Placental epithelial cell (primary cell): ENCODE data around the gene KRTAP5-11. TPM values are rescaled to one million over a fixed set of nuclear protein-coding genes. Genes with fewer than 3 reads are reported as not detected.

Source experiments
- small RNA-seq: library from RNA; depleted of rRNA; stranded (forward); fragments of <200 nt; gene quantifications from one replicate; pipeline ENCODE3, GENCODE V24; 2012
- total RNA-seq: library from RNA; depleted of rRNA; stranded (reverse); fragments of >200 nt; gene quantifications from 2 replicates; pipeline ENCODE4 v1.2.3, GENCODE V29; 2012

Gene KRTAP5-11
- not detected in 2 replicates for total RNA-seq

GRCh38 chr11:71582309-71582895 is at the start of gene KRTAP5-11:
Gene KRTAP5-11, minus strand, starts transcription at chr11:71582875. Its CDS starts 38 bp downstream, at chr11:71582837.

GRCh38 chr11:71565263-71565662 is 17.4 kb downstream of the KRTAP5-11 start, which contains the start of gene KRTAP5-10:
Gene KRTAP5-10, plus strand, starts transcription at chr11:71565563. Its CDS starts 25 bp downstream, at chr11:71565588.

GRCh38 chr11:71548120-71548519 is 34.6 kb downstream of the KRTAP5-11 start, which contains the start of gene KRTAP5-9:
Gene KRTAP5-9, plus strand, starts transcription at chr11:71548420. Its CDS starts 238 bp downstream, at chr11:71548658.

GRCh38 chr11:71537977-71538665 is 44.6 kb downstream of the KRTAP5-11 start, which contains the start of gene KRTAP5-8:
Gene KRTAP5-8, plus strand, starts transcription at chr11:71538025. Its CDS starts 31 bp downstream, at chr11:71538056.

Small RNAs within 50 kb of the gene (small RNA-seq; reads per million reads assigned to genes)
- gene AP000867.1 (not detected), gene KRTAP5-14P (not detected)

Other genes starting within 250 kb of the KRTAP5-11 start
- 5.1 and 38.3 TPM in 2 replicates for gene DHCR7, start 134.5 kb downstream of the KRTAP5-11 start, total RNA-seq
- 91.9 and 106 TPM in 2 replicates for gene NADSYN1, start 129.7 kb downstream of the KRTAP5-11 start, total RNA-seq
- under 0.01 TPM in 1 of 2 replicates, not detected in the other for gene KRTAP5-7, start 55.6 kb downstream of the KRTAP5-11 start, total RNA-seq
- not detected in 2 replicates for gene KRTAP5-8, start 44.9 kb downstream of the KRTAP5-11 start, total RNA-seq
- gene KRTAP5-9, start 34.5 kb downstream of the KRTAP5-11 start, total RNA-seq = not detected in 2 replicates
- not detected in 2 replicates for gene KRTAP5-10, start 17.3 kb downstream of the KRTAP5-11 start, total RNA-seq